K562 treated with DMSO at 1 percent for 4 hours (cell line): ENCODE results near the gene PLXDC2. TPM values are rescaled to one million over a fixed set of nuclear protein-coding genes. Genes with fewer than 3 reads are reported as not detected.

Experiments
- total RNA-seq: library from RNA; unstranded; fragments of 300-600 nt; gene quantifications from 2 replicates; pipeline ENCODE4 v1.2.3, GENCODE V29; 2022; ENCODE audit not compliant: insufficient read depth

PLXDC2 gene
- not detected in 2 replicates for total RNA-seq

DNA sequence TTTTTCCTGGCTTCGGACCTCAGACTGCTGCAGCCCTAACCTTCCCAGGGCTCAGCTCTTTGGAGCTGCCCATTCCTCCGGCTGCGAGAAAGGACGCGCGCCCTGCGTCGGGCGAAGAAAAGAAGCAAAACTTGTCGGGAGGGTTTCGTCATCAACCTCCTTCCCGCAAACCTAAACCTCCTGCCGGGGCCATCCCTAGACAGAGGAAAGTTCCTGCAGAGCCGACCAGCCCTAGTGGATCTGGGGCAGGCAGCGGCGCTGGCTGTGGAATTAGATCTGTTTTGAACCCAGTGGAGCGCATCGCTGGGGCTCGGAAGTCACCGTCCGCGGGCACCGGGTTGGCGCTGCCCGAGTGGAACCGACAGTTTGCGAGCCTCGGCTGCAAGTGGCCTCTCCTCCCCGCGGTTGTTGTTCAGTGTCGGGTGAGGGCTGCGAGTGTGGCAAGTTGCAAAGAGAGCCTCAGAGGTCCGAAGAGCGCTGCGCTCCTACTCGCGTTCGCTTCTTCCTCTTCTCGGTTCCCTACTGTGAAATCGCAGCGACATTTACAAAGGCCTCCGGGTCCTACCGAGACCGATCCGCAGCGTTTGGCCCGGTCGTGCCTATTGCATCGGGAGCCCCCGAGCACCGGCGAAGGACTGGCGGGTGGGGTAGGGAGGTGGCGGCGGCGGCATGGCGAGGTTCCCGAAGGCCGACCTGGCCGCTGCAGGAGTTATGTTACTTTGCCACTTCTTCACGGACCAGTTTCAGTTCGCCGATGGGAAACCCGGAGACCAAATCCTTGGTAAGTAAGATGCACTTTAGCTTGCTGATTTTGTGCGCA, at the start of gene PLXDC2:
Gene PLXDC2 (plus strand): TSS at position 22 of the 820 bp plus-strand sequence.

